GM23338 (cell line): ENCODE measurements around the gene ZCCHC17.

Experiments used
- CREB1 ChIP-seq: fragments of 250-450 bp; sonication (Bioruptor Pico); IDR thresholded peaks from 2 replicates; pipeline ENCODE4 v1.5.0; 2020; ENCODE audit warnings: low read depth, mild to moderate bottlenecking, moderate library complexity
- CTCF ChIP-seq, 2 experiments: fragments of 200-600 bp in 1 of 2; sonication (generic) in 1 of 2; conservative IDR thresholded peaks; 2 replicates each; pipeline versions ENCODE4 v1.5.1 to v1.6.1; 2016 to 2017; ENCODE audit warnings: antibody characterized with exemption in 2 of 2, low read depth in 2 of 2, mild to moderate bottlenecking in 2 of 2, moderate library complexity in 1 of 2
- EZH2 ChIP-seq: fragments of 200-600 bp; sonication (generic); IDR thresholded peaks from one replicate; pipeline ENCODE4 v1.8.0; 2017; ENCODE audit warnings: antibody characterized with exemption, mild to moderate bottlenecking, low read depth; ENCODE audit not compliant: unreplicated experiment
- EZH2phosphoT487 ChIP-seq: fragments of 200-600 bp; sonication (generic); IDR thresholded peaks from one replicate; pipeline ENCODE4 v1.8.1; 2018; ENCODE audit warnings: antibody characterized with exemption; ENCODE audit not compliant: unreplicated experiment
- JUNB ChIP-seq: IDR thresholded peaks from one replicate; pipeline ENCODE4 v1.6.1; 2016; ENCODE audit warnings: antibody characterized with exemption; ENCODE audit not compliant: unreplicated experiment
- NANOG ChIP-seq: IDR thresholded peaks from 2 replicates; pipeline ENCODE4 v1.6.1; 2016; ENCODE audit warnings: antibody characterized with exemption, borderline replicate concordance
- POLR2AphosphoS5 ChIP-seq: IDR thresholded peaks from 2 replicates; pipeline ENCODE4 v1.6.1; 2016; ENCODE audit warnings: antibody characterized with exemption, low read depth
- REST ChIP-seq: IDR thresholded peaks from one replicate; pipeline ENCODE4 v1.6.1; 2018; ENCODE audit warnings: antibody characterized with exemption; ENCODE audit not compliant: unreplicated experiment
- STAT1 ChIP-seq: IDR thresholded peaks from one replicate; pipeline ENCODE4 v1.6.1; 2016; ENCODE audit warnings: antibody characterized with exemption; ENCODE audit not compliant: unreplicated experiment
- ZNF331 ChIP-seq: fragments of 250-450 bp; sonication (Bioruptor Pico); IDR thresholded peaks from 2 replicates; pipeline ENCODE4 v1.5.0; 2020; ENCODE audit warnings: low read depth, mild to moderate bottlenecking, moderate library complexity
- ZNF462 ChIP-seq: fragments of 250-450 bp; sonication (Bioruptor Pico); IDR thresholded peaks from 2 replicates; pipeline ENCODE4 v1.5.0; 2020; ENCODE audit warnings: mild to moderate bottlenecking, moderate library complexity

- peak; percentile 53 to 64 for TF ChIP-seq CTCF (conservative IDR thresholded peaks at IDR 0.05; ENCODE audit: low read depth in 2 of 2)
- TF ChIP-seq JUNB, result no peak
- TF ChIP-seq EZH2, result no peak
- TF ChIP-seq POLR2AphosphoS5, result no peak
- TF ChIP-seq REST, result no peak
- TF ChIP-seq EZH2phosphoT487, result no peak
- TF ChIP-seq CREB1 (CRISPR knock-in tag), result no peak
- TF ChIP-seq NANOG, result no peak
- no peak for TF ChIP-seq STAT1
- TF ChIP-seq ZNF331 (CRISPR knock-in tag), result no peak
- no peak for TF ChIP-seq ZNF462 (CRISPR knock-in tag)
Measured at GRCh38 chr1:31335007-31335406, 38.2 kb downstream of the ZCCHC17 start.
